Upper lobe of left lung (tissue), 6 donors: ENCODE data around the gene SCN4B. TPM values are rescaled to one million over a fixed set of nuclear protein-coding genes. Genes with fewer than 3 reads are reported as not detected.

Experiments
- ATAC-seq, 2 donors: fragments of 200-7000 bp; cut with Tn5 transposase; one replicate each; pipeline ENCODE4 v1.9.1; 2022; ENCODE audit warnings: mild to moderate bottlenecking in 2 of 2, moderate library complexity in 2 of 2; ENCODE audit not compliant: low FRiP score in 2 of 2
- DNase-seq, 2 donors: peaks; one replicate each; pipeline ENCODE4 v3.0.0-alpha.2; 2019 to 2020
- H3K27ac ChIP-seq, 4 donors: fragments of 200-600 bp; sonication (generic); one replicate each; pipeline ENCODE4 v1.5.1; 2016 to 2019
- H3K27me3 ChIP-seq, 4 donors: fragments of 200-600 bp; sonication (generic); one replicate each; pipeline ENCODE4 v1.5.1; 2017 to 2019
- H3K36me3 ChIP-seq, 4 donors: fragments of 200-600 bp; sonication (generic); one replicate each; pipeline ENCODE4 v1.5.1; 2016 to 2019
- H3K4me1 ChIP-seq, 4 donors: fragments of 200-600 bp; sonication (generic); one replicate each; pipeline ENCODE4 v1.5.1; 2018 to 2019
- H3K4me3 ChIP-seq, 4 donors: fragments of 200-600 bp; sonication (generic); one replicate each; pipeline ENCODE4 v1.5.1; 2017 to 2019; ENCODE audit warnings: mild to moderate bottlenecking in 2 of 4, moderate library complexity in 1 of 4
- H3K9me3 ChIP-seq, 4 donors: fragments of 200-600 bp; sonication (generic); one replicate each; pipeline ENCODE4 v1.5.1; 2018 to 2019
- EP300 ChIP-seq, 4 donors: sonication (generic); formaldehyde crosslinking; IDR thresholded peaks; one replicate each; pipeline ENCODE4 v1.5.1; 2017; ENCODE audit warnings: antibody characterized with exemption in 4 of 4, control low read depth in 2 of 4
- POLR2A ChIP-seq, 4 donors: fragments of 450-650 bp; IDR thresholded peaks; one replicate each; pipeline ENCODE4 v1.5.1; 2016 to 2017; ENCODE audit warnings: antibody characterized with exemption in 4 of 4, mild to moderate bottlenecking in 2 of 4
- POLR2AphosphoS5 ChIP-seq, 2 donors: sonication (generic); formaldehyde crosslinking; IDR thresholded peaks; one replicate each; pipeline ENCODE4 v1.5.1; 2017; ENCODE audit warnings: antibody characterized with exemption in 2 of 2
- WGBS, 2 donors: methylation state at CpG; one replicate each; pipeline ENCODE4 v1.1.5; 2017 to 2018; 5-methylcytosine and 5-hydroxymethylcytosine counted together
- total RNA-seq, 6 donors: library from RNA; depleted of rRNA in 4 of 6; stranded (reverse); fragments of >200 nt in 4 of 6; gene quantifications; one replicate each; pipeline versions ENCODE4 v1.1.0 to v1.2.1, GENCODE V29; 2016 to 2021
- TF ChIP-seq, protein P1 (sequence below), 6 experiments: fragments of 450-650 bp in 4 of 6; fragments of 200-600 bp in 2 of 6; sonication (generic) in 2 of 6; IDR thresholded peaks; one replicate each; pipeline ENCODE4 v1.5.1; 2016 to 2019; ENCODE audit warnings: antibody characterized with exemption in 6 of 6
- donor health status: DM: no; HTN: no; CAD: no; lungs with moderate emphysema.
- donor health status: DM: no; HTN: yes; CAD: no; lungs with severe emphysema.

SCN4B gene
- total RNA-seq, 6 donors from 2014 or later = under 0.01 to 5.5 (median 3.3) TPM

DNA sequence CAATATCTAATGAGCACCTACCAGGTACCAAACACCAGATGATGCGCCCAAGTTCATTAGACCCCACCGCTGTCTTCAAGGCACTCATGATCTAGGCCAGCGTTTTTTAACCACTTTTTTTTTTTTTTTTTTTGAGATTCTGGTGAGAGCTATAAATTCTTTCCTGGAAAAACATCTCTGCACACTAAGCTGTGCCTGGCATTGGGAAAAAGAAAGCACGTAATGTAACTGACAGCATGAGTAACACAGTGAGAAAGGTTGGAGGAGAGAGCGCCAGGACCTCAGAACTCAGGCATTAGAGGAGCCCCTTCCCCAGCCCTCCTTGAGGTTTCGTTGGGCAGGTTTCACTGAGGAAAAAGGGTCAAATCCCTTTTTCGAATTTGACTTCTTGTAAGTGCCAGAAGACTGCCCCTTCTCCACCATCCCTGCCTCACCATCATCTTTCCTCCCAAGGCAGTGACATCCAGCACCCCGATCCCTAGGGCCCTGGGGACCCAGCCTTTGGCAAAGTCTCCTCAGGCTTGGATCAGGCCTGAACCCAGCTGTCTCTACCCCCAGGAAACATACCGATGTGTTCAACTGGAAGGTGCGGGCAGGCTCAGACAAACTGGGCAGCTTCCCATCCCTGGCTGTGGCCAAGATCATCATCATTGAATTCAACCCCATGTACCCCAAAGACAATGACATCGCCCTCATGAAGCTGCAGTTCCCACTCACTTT is 39.8 kb downstream of the SCN4B start:
- DNase-seq (no peak), ATAC-seq (no peak)
- H3K4me3 ChIP-seq = no peak overlapping the region
- no peaks in the 10 kb centered on the region for H3K27me3 ChIP-seq
- no peaks in the 10 kb centered on the region for H3K36me3 ChIP-seq
- H3K9me3 ChIP-seq = no peaks in the 10 kb centered on the region
- TF ChIP-seq POLR2A (IDR thresholded peaks at IDR 0.05) (no peak), EP300 (IDR thresholded peaks at IDR 0.05) (no peak), POLR2AphosphoS5 (IDR thresholded peaks at IDR 0.05) (no peak)
- TF ChIP-seq, protein P1, sequence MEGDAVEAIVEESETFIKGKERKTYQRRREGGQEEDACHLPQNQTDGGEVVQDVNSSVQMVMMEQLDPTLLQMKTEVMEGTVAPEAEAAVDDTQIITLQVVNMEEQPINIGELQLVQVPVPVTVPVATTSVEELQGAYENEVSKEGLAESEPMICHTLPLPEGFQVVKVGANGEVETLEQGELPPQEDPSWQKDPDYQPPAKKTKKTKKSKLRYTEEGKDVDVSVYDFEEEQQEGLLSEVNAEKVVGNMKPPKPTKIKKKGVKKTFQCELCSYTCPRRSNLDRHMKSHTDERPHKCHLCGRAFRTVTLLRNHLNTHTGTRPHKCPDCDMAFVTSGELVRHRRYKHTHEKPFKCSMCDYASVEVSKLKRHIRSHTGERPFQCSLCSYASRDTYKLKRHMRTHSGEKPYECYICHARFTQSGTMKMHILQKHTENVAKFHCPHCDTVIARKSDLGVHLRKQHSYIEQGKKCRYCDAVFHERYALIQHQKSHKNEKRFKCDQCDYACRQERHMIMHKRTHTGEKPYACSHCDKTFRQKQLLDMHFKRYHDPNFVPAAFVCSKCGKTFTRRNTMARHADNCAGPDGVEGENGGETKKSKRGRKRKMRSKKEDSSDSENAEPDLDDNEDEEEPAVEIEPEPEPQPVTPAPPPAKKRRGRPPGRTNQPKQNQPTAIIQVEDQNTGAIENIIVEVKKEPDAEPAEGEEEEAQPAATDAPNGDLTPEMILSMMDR (IDR thresholded peaks at IDR 0.05) = no peak
- WGBS, 2 donors = 88 to 89% methylated on average over 9 to 11 of the region's 11 CpGs
- H3K4me1 ChIP-seq = no peaks in the 10 kb centered on the region
- H3K27ac ChIP-seq = no peak overlapping the region

- no peaks in the 10 kb centered on the region for H3K27me3 ChIP-seq
- ATAC-seq (no peak), DNase-seq (no peak)
- H3K4me3 ChIP-seq = no peak overlapping the region
- 90 to 92% methylated on average over 2 to 6 of the region's 6 CpGs for WGBS, 2 donors
- no peak overlapping the region for H3K27ac ChIP-seq
- H3K36me3 ChIP-seq = no peaks in the 10 kb centered on the region
- no peaks in the 10 kb centered on the region for H3K4me1 ChIP-seq
- H3K9me3 ChIP-seq = no peaks in the 10 kb centered on the region
- TF ChIP-seq EP300 (IDR thresholded peaks at IDR 0.05) = no peak
- no peak for TF ChIP-seq POLR2A (IDR thresholded peaks at IDR 0.05)
- TF ChIP-seq, protein P1 (IDR thresholded peaks at IDR 0.05) = no peak
- TF ChIP-seq POLR2AphosphoS5 (IDR thresholded peaks at IDR 0.05) = no peak
Observed at GRCh38 chr11:118111744-118112035, 40.9 kb downstream of the SCN4B start.

DNA sequence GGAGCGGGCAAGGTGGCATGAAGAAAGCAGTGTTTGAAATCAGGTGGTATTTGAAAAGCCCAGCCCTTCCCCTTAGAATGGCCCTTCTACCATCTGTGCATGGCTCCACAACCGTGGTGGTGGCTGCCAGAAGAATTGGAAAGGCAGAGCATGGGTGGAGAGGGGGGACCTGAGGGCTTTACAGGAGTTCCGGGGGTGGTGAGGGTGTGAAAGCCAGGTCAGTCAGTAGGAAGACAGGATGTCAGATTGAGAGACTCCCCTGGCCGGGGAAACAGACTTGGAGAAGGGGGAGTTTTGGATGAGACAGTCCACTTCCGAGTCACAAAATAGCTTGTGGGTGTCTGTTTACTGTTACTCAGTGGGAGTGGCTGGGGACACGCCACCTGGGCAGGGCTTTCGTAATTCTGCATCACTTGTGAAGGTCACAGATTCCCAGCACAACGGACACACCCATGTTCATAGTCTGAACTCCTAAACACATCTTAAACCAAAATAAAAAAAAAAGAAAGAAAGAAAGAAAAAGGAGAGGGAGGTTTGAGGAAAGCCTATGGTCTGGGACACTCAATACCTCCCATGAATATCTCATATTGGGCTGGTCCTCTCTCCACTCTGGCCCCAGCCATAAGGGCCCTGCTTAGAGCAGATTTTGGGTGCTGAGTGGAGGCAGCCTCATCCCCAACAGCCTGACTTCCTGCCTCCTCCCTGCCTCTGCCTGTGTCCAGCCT is 41.4 kb downstream of the SCN4B start:
- peak in 1 of 2 donors; percentile 32 for ATAC-seq
- WGBS, 2 donors = 67 to 69% methylated on average over 8 of the region's 8 CpGs

GRCh38 chr11:118109231-118109630 is 43.4 kb downstream of the SCN4B start:
- Histone ChIP-seq H3K9me3 (no peaks in the 10 kb centered on the region), H3K27ac (no peak overlapping the region), H3K4me3 (no peak overlapping the region), H3K4me1 (no peaks in the 10 kb centered on the region), H3K36me3 (no peaks in the 10 kb centered on the region), H3K27me3 (no peaks in the 10 kb centered on the region)
- ATAC-seq = peak in 1 of 2 donors; percentile 21
- no peak for TF ChIP-seq POLR2A (IDR thresholded peaks at IDR 0.05)
- TF ChIP-seq POLR2AphosphoS5 (IDR thresholded peaks at IDR 0.05) = no peak
- TF ChIP-seq, protein P1 (IDR thresholded peaks at IDR 0.05) = no peak
- TF ChIP-seq EP300 (IDR thresholded peaks at IDR 0.05) = no peak
- DNase-seq = no peak
- 63 to 64% methylated on average over 2 of the region's 2 CpGs for WGBS, 2 donors

More for the DNA sequence above, 41.4 kb downstream of the SCN4B start:
- no peak for DNase-seq
- Histone ChIP-seq H3K27ac (no peak overlapping the region), H3K36me3 (no peaks in the 10 kb centered on the region), H3K4me3 (no peak overlapping the region), H3K9me3 (no peaks in the 10 kb centered on the region), H3K27me3 (no peaks in the 10 kb centered on the region), H3K4me1 (no peaks in the 10 kb centered on the region)
- TF ChIP-seq POLR2AphosphoS5 (IDR thresholded peaks at IDR 0.05) = no peak
- TF ChIP-seq, protein P1 (IDR thresholded peaks at IDR 0.05) = no peak
- no peak for TF ChIP-seq EP300 (IDR thresholded peaks at IDR 0.05)
- no peak for TF ChIP-seq POLR2A (IDR thresholded peaks at IDR 0.05)
